Hematopoietic multipotent progenitor cell treated with erythropoietin and hydrocortisone succinate and interleukin-3 and kit ligand, for 17 days (in vitro differentiated cells): ENCODE measurements around the gene PCIF1.
"Not testable (repeated sequence)": the region's sequence is repeated elsewhere in the genome, so short reads cannot be mapped to it uniquely, and the experiment has no call there.

ENCODE experiments used
- DNase-seq: peaks from one replicate; pipeline ENCODE4 v3.0.0-alpha.2; 2015; ENCODE audit warnings: low spot score

Gene PCIF1

DNA sequence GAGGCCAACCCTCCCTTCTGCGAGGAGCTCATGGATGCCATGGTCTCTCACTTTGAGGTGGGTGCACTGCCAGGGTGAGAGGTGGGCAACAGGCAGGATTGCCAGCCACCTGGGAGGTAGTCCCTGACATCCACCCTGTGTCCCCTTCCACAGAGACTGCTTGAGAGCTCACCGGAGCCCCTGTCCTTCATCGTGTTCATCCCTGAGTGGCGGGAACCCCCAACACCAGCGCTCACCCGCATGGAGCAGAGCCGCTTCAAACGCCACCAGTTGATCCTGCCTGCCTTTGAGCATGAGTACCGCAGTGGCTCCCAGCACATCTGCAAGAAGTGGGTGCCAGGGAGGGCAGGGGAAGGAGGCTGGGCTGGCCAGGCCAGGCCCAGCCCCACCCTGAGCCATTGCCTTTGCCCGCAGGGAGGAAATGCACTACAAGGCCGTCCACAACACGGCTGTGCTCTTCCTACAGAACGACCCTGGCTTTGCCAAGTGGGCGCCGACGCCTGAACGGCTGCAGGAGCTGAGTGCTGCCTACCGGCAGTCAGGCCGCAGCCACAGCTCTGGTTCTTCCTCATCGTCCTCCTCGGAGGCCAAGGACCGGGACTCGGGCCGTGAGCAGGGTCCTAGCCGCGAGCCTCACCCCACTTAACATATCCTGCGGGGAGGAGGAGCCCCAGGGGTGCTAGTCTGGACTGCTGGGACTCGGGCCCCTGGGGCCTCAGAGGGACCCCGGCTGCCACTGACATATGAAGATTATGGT is 12.8 kb downstream of the PCIF1 start:
- no peak for DNase-seq

DNA sequence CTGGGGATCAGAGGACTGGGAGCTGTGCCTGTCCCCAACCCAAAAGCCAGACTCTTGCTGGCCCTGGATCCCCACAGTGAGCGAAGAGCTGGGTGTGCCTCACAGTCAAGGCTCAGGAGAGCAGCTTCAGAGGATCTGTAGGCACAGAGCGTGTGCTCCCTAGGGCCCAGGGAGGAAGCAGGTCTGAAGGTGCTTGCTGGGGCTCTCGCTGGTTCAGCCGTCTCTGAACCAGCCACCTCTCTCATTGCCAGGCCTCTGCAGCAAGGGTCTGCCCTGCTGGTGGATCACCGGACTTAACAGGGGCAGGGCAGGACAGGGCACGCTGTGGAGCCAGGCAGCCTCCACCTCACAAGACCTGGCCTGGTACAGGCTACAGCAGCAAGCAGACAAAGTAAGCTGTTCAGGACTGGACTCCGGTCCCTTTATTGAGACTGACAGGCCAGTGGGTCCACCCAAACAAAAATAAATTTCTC is 13.8 kb downstream of the PCIF1 start:
- no peak for DNase-seq

DNA sequence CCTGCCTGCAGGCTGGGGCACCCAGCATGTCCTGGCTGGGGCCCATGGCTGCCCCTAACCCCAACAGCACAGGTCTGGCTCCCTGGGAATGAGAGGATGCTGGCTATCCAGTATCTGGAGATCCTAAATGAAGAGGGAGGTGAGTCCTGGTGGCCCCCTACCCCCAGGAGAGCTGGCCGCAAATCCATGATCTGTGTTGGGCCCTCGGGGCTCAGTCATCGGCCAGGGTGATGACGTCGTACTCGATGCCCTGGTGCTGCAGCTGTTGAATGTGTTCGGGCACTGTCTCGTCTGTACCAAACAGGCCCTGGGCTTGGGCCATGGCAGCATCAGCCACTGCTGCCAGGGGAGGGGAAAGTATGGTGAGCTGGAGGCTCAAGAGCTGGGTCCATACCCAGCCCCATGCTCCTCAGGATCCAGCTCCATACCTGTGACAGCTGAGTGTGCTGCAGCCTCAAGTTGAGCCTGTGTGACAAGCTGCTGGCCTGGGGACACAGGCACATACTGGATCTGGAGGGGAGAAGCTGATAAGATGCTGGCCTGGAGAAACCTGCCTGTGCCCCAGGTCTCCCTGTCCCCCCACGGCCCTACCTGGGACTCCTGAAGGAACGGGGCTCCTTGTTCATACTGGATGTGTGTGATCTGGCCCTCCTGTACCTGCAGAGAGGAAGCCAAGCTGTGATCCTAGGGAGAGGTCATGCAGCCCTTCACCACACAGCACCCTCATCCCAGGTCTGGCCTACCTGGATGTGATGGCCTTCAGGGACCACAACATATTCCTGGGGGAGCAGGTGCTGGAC is 14.5 kb downstream of the PCIF1 start:
- no peak for DNase-seq

DNA sequence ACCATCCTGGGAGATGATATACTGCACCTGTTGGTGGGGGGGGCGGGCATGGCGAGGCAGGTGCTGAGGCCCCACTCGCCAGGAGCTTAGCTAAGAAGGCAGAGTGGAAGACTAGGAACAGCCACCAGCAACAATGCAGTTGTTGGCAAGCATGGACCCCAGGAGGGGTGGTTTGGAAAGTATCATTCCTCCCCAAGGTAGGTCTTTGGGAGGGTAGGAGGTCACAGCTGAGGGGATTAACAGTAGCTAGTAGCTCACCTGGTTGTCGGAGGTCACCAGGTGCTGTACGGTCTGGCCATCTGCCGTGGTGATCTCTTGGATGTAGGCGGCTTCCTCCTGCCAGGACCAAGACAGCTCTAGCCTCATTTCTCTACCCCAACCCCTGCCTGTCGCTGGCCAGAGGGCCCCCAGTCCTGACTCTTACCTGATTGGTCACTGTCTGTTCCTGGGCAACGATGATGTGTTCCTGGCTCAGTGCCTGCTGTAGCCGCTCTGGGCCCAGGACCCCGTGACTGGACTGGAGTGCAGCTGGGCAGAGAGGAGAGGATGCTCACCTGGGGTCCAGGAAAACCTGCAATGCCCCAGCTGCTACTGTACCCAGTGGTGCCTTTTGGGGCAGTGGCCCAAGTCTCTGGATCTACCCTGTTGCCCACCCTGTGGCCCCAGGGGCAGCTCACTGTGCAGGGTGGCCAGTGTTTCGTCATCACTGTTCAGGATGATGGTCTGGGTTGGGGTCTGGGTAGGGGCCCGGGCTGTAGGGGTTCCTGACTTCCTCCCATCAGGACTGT is 15.3 kb downstream of the PCIF1 start:
- DNase-seq, result no peak

DNA sequence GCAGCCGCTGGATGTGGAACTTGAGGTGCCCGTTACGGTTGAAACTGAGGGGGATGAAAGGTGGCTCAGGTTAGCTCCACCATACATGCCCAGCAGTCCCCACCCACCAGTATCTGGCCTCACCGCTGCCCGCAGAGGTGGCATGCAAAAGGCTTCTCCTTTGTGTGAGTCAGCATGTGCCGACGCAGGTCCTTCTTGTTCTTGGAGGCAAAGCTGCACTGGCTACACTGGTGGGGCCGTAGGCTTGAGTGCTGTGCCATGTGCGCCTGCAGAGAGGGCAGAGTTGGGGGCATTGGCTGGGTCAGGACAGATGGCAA is 15.8 kb downstream of the PCIF1 start:
- DNase-seq, result no peak

DNA sequence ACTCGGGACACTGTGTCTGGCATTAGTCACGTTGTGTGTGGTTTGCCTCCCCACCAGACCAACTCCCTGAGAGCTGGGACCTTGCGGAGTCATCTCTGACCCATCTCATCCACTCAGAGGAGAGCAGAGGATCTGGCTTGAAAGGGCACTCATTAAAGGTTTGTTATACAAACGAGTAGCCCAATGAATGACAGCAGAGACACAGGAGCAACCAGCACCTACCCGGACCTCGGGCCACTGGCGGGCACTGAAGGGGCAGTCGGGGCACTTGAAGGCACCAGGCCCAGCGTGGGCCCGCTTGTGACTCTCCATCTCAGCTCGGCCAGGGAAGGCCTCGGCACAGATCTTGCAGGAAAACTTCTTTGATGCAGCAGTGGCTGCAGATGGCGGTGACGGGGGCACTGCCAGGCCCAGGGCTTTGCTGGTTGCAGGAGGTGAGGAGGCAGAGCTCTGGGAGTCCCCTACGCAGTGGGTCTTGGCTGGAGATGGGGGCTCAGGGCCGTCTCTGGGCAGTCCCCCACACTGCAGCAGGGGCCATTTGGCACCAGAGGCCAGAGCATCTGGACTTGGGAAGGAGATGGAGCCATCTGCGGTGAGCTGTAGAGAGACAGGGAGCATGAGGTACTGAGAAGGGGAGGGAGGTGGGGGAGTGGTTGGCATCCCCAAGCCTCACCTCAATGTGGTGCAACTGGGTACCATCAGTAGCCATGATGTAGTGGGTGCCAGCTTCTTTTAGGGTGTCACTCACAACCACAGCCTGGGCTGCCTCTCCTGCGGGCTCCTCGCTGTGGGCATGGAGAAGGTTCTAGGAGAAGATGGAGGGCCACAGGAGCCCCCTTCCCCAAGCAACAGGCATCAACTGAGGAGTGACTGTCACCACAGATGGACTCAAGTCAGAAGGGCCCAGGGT is 17.7 kb downstream of the PCIF1 start:
- no peak for DNase-seq

DNA sequence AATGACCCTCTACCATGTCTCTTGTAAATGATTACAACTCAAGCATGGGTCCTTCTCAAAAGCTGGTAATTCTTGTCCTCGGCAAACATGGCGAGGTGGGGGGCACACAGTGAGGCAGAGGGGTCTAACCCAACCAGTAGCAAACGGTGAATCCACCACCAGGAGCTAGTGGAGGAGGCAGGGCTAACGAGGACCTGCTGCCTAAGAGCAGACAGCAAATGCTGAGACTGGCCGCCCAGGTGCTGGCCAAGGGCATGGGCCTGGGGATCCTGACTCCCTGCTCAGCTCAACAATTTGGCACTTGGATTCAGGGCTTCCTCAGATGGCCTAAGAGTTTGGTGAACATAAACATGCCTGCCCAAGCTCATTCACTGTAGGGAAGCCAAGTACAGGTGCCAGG is 18.4 kb downstream of the PCIF1 start:
- DNase-seq, result no peak

DNA sequence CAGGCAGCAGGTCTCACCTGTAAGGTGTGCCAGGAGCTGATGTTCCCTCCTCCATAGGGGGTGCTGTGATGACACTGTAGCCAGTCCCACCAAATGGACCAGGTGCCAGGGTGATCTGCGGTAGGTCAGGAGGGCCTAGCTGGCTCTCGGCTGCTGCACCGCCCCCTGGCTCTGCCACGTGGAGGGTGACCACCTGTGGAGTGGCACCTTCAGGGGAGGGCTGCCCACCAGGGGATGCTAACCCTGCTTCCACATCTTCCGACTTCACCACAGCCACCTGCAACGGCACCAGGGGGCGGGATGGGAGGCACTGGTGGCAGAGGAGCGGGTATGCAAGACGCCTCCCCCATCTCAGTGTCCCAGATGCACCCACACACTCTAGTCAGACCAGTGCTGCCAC is 19.2 kb downstream of the PCIF1 start:
- DNase-seq, result no peak

DNA sequence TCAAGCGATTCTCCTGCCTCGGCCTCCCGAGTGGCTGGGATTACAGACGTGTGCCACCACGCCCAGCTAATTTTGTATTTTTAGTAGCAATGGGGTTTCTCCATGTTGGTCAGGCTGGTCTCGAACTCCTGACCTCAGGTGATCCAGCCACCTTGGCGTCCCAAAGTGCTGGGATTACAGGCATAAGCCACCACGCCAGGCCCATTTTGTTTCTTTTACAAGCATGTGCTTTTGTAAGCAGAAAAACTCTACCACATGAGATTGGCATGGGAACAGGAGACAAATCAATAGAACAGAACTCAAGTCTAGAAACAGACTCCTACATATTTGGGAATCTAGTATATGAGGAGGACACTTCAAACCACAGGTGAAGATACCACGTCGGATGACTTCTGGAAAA is 21.8 kb downstream of the PCIF1 start:
- not testable (repeated sequence) for DNase-seq

DNA sequence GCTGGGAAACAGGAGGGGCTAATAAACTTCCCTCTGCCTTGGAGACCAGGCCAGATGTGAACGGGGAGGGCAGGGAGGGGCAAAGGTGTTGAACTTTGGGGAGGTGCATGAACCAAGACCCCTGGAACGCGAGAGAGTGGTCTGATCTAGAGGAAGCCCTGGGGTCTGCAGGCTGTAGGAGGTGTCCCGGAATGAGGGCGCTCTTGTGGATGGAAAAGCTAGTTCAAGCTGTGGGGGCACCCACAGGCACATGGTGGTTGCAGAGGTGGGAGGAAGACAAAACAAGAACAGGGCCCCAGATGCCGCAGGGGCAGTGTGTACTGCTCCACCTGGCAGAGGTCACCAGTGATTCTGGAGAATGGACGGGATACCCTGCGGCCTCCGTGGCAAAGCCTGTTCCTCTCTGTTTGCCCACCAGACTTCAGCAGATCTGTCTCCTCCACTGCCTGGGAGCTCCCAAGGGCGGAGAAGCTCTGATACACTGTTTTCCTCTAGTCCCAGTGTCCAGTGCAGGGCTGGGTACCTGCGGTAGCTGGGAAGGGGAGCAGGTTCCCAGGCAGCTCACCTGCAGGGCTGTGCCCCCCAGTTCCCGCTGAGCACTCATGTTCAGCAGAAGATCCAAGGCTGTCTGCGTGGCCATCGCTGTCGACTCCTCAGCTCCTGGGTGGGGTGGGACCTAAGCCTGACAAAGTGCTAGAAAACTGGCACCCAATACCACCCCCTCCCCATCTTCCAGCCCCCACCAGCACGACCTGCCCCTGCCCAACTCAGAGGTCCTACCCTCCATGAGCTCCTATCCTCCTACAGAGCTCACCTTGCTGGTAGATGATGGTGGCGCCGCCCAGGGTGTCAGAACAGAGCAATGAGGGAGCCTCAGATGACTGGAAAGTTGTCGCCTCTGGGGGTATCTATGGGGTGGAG is 22.8 kb downstream of the PCIF1 start:
- DNase-seq, result no peak

DNA sequence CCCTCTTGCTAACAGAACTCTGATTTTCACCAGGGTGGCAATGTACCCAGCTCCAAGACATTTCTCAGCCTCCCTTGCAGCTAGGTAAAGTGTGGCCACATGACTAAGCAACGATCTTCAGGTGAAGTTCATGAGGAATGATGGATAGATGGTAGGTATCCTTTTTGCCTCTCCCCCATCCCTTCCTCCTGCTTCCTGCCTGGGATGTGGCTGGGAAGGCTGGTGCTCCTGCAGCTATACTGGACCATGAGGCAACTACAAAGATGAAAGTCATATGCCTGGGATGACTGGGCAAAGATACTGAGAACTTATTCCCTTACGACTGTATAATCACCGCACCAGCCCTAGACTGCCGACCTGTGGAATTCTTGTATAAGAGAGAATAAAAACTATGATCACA is 24.1 kb downstream of the PCIF1 start:
- DNase-seq, result no peak

DNA sequence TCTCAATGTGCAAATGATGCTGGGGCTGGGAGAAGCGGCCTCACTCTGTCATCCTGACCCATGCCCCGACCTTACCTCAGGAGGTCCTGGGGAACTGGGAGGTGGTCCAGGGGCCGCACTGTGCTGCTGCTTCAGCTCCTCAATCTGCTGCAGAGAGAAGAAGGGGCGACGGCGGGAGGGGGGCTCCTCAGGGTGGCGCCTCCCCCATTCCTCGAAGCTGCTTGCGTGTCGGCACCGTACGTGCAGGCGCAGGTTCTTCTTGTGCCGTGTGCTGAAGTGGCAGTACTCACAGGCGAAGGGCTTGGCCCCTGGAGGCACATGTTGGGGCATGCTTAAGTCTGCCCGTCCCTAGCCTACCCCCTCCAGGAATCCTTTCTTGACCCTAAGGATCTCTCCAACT is 24.6 kb downstream of the PCIF1 start:
- no peak for DNase-seq

DNA sequence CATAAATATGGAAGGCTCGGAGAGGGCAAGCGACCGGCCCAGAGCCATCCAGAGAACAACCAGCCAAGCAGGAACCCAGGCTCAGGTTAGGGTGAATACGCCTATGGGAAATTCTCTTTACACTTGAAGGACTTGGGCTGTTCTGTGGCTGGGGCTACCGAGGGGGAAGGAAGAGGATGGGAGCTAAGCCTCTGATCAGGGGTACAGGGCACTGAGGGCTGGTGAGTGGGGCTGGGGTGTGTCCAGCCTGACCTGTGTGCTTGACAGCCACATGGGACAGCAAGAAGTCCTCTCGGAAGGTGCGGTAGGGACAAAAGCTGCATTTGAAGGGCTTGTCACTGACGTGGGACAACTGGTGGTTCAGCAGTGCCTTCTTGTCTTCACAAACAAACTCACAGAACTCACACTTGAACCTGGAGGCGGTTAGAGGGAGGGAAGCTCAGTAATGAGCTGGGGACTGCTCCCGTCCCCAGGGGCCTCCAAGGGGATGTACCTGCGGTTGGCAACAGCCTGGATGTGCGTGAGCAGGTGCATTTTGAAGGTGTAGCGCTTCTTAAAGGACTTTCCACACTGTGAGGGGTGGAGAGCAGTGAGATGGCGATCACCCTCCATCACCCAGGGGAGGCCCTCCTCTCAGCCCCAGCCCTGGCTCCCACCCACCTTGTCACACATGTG is 25.6 kb downstream of the PCIF1 start:
- DNase-seq, result no peak

DNA sequence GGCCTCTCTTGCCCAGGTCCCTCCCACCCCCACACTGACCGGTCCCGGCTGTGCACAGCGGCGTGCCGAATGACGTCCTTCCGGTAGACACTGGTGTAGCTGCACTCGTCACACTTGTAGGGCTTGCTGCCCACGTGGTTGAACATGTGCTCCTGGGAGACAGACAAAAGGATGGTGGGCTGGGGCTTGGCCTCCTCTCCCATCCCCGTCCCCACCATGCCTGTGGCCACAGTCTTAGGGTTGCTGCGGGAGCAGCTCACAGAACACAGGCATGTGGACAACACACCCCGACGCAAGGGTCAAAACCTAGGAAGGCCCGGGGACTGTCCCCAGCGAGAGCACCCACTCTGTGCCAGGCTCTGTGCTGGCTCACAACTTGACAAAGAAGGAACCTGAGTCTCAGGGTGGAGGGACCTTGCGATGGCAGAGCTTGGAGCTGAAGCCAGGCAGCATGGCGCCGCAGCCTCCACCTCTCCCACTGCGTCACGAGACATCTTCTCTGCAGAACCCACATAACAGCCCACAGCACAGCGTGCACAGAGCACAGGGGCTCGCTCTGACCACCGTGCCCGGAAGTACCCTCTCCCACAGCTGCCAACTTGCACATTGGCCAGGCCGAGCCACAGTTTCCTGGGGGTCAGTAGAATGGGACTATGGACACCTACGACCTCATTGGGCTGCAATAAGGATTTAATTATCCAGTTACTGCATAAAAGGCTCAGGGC is 27.7 kb downstream of the PCIF1 start:
- no peak for DNase-seq

DNA sequence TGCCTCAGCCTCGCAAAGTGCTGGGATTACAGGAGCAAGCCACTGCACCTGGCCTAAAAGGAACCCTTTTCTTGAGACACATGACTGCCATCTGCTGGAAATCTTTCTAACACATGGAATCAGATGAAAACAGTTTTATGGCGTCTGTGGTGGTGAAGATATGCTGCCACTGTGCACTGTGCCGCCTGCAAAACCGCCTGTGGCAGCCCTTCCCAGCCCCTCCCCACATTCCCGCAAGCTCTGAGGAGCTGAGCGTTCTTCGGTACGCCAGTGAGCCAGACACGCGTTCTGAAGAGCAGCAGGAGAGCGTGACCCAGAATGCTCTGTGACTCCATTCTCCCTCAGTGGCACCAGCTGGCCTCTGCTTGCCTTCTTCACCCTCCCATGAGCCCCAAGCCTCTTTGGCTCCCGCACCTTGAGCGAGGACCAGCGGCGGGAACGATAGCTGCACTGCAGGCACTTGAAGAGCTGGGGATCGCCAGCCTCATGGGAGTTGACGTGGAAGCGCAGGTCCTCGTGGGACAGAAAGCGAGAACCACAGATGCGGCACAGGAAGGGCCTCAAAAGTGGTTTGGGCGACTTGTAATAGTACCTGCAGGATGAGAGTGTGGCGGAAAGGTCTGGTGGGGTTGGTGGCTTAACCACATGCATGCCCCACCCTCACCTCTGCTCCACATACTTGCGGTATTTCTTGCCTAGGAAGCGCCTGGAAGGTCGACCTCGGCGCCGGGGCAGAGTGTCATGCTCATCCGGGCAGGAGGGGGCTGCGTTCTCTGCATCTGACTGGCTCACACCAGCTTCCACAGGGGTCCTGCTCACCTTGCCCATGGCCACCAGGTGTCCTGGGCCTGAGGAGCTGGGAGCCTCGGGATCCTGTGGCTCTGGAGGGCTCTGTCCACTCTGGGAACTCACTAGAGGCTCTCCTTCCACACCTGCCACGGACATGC is 28.8 kb downstream of the PCIF1 start:
- DNase-seq, result peak; percentile 77

DNA sequence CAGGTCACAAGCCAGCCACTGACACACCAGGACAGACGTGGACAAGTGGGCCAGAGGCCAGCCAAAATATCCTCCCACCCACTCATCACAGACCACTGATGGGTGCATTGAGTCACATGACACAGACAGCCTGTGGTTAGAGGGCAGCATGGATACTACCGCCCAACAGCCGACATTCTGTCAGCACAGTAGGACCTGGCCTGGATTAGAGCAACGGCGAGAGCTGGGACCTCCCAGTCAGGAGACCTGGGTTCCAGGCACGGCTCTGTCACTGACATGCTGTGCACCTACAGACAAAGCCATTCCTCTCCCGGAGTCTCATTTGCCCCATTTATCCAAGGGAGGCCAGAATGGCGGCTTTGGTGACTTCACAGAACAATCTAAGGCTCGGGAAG is 29.5 kb downstream of the PCIF1 start:
- no peak for DNase-seq

DNA sequence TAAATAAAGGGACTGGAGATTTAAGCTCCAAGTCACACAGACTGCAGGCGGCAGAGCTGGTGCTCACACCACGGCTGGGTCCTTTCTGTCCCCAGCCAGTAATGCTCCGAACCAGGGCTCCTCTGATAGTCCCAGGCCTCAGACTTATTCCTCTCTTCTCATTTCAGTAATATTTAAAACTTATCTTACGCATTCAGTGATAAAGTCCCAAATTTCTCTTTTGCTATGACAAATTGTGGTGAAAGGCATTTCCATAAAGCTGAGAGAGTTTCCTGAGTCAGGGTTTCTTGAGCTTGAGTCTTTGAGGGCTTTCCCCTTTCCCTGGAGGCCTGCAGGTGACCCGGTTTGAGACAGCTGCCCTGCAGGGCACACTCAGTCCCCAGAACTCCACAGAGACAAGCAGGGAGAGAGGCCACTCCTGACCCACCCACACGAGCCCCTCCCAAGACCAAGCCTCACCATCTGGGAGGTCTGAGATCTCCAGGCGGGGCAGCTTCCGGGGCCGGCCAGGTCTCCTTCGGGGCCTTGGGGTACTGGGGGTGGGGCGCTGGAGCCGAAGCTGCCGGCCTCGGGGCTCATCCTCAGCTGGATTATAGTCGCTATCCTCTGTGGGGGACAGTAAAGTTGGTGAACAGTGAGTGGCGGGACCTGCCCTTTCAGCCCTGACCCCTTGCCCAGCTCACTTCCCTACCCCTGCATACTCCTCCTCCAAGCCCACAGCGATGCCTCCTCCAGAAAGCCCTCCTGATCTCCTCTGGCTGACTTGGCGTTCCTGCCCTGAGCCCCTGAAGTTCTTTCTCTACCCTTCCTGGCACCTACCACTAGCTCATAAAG is 30.9 kb downstream of the PCIF1 start:
- no peak for DNase-seq
